DOHH2 (cell line): Measurements from ENCODE around the gene EARS2.

Experiments used
- EZH2phosphoT487 ChIP-seq: fragments of 200-600 bp; sonication (generic); IDR thresholded peaks from 2 replicates; pipeline ENCODE4 v1.6.1; 2017; ENCODE audit warnings: borderline replicate concordance, mild to moderate bottlenecking, antibody characterized with exemption, low read length, moderate library complexity, mixed read lengths
- TF ChIP-seq, protein P1 (sequence below): fragments of 200-600 bp; sonication (generic); IDR thresholded peaks from one replicate; pipeline ENCODE4 v1.5.1; 2014; ENCODE audit warnings: antibody characterized with exemption, mild to moderate bottlenecking, low read depth, low read length; ENCODE audit not compliant: poor library complexity, severe bottlenecking

DNA sequence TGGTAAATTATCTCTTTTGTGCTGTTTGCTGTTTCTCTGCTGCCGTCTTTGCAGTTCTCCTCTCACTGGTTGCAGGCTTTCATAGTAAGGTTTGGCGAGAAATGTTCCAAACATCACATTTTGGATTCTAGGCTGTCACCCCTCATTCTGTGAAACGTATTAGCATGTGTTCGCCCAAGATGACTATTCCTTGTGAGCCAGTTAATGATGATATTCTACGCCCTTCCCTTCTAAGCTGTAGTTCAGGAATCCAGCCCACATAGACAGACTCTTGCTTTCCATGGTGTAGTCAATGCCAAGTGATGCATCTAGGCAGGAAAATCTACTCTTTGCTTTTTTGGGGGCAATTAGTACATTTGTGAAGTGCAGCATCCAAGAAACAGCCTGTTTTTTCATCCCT, 14.7 kb upstream of the EARS2 start:
- TF ChIP-seq, protein P1, sequence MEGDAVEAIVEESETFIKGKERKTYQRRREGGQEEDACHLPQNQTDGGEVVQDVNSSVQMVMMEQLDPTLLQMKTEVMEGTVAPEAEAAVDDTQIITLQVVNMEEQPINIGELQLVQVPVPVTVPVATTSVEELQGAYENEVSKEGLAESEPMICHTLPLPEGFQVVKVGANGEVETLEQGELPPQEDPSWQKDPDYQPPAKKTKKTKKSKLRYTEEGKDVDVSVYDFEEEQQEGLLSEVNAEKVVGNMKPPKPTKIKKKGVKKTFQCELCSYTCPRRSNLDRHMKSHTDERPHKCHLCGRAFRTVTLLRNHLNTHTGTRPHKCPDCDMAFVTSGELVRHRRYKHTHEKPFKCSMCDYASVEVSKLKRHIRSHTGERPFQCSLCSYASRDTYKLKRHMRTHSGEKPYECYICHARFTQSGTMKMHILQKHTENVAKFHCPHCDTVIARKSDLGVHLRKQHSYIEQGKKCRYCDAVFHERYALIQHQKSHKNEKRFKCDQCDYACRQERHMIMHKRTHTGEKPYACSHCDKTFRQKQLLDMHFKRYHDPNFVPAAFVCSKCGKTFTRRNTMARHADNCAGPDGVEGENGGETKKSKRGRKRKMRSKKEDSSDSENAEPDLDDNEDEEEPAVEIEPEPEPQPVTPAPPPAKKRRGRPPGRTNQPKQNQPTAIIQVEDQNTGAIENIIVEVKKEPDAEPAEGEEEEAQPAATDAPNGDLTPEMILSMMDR, result no peak
- TF ChIP-seq EZH2phosphoT487, result no peak
